Lower lobe of right lung (tissue), 2 donors: Measurements from ENCODE around the gene RALGPS1. TPM values are rescaled to one million over a fixed set of nuclear protein-coding genes. Genes with fewer than 3 reads are reported as not detected.

Experiments used
- ATAC-seq, 2 donors: fragments of 200-7000 bp; cut with Tn5 transposase; one replicate each; pipeline ENCODE4 v1.9.1; 2020 to 2022; ENCODE audit warnings: mild to moderate bottlenecking in 2 of 2, moderate library complexity in 2 of 2
- DNase-seq: peaks from one replicate; pipeline ENCODE4 v3.0.0-alpha.2; 2020
- H3K27ac ChIP-seq: fragments of 200-600 bp; one replicate; pipeline ENCODE4 v1.8.0; 2022
- H3K27me3 ChIP-seq: fragments of 200-600 bp; one replicate; pipeline ENCODE4 v1.8.0; 2022; ENCODE audit warnings: low read depth
- H3K36me3 ChIP-seq: fragments of 200-600 bp; one replicate; pipeline ENCODE4 v1.8.0; 2022; ENCODE audit warnings: mild to moderate bottlenecking
- H3K4me1 ChIP-seq: fragments of 200-600 bp; one replicate; pipeline ENCODE4 v1.8.0; 2022
- H3K4me3 ChIP-seq: fragments of 200-600 bp; one replicate; pipeline ENCODE4 v1.8.0; 2022; ENCODE audit warnings: mild to moderate bottlenecking
- H3K9me3 ChIP-seq: fragments of 200-600 bp; one replicate; pipeline ENCODE4 v1.8.0; 2022
- intact Hi-C: fragments of 100-400 bp; cut with DNase I; formaldehyde crosslinking; loops from one replicate; pipeline ENCODE4 v1.11.0; 2022
- total RNA-seq: library from RNA; stranded (reverse); fragmentation: NEBNext Ultra II Directional; extraction: Animal tissue kit (Norgen Biotek cat#: 25700); gene quantifications from one replicate; pipeline ENCODE4 v1.2.1, GENCODE V29; 2021
- TF ChIP-seq, protein P1 (sequence below): fragments of 200-600 bp; IDR thresholded peaks from one replicate; pipeline ENCODE4 v1.8.0; 2022; ENCODE audit warnings: antibody characterized with exemption, mild to moderate bottlenecking
- donor health status: DM: no; HTN: yes; CAD: no; lungs with severe emphysema.

RALGPS1 gene
- total RNA-seq, 1 donor from 2014 or later, result 17.6 TPM

DNA sequence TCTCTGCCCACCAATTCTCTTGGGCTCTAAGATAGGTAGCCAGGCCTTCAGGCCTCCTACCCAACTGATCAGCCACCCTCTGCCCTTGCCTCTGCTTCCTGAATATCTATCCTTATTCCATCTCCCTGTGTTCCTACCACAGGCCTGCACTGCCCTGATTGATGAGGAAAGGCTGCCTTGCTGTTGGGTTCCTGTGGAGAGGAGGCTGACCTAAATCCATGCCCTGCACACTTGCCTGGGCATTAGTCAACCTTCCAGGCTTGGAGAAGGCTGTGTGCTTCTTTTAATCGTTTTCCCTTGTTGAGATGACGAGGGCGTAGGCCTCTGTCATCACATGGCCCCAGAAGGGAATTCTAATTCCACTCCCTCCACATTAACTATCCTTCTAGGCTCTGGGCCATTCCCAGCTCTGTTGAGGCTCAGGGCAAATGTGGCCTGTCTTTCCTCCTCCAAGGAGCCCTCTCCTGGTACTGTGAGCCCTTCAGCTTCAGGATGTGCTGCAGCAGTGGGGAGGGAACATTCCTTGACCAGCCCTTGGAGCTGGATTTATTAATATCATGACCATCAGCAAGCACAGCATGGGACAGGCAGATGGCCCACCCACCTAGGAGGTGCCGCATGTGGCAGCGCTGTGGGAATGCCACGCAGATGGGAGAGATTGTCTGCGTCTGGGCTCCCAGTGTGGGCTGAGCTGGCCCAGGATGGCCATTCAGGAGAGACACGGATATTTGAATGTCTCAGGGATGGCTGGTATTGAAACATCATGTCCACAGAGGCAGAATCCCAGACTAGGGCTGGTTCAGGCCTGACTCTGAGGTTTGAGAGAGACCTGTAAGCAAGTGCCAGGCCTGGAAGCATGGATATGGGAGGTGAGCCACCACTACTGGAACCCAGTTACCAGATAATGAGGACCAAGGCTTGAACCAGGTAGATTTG lies 166.9 kb downstream of the RALGPS1 start:
- TF ChIP-seq, protein P1, sequence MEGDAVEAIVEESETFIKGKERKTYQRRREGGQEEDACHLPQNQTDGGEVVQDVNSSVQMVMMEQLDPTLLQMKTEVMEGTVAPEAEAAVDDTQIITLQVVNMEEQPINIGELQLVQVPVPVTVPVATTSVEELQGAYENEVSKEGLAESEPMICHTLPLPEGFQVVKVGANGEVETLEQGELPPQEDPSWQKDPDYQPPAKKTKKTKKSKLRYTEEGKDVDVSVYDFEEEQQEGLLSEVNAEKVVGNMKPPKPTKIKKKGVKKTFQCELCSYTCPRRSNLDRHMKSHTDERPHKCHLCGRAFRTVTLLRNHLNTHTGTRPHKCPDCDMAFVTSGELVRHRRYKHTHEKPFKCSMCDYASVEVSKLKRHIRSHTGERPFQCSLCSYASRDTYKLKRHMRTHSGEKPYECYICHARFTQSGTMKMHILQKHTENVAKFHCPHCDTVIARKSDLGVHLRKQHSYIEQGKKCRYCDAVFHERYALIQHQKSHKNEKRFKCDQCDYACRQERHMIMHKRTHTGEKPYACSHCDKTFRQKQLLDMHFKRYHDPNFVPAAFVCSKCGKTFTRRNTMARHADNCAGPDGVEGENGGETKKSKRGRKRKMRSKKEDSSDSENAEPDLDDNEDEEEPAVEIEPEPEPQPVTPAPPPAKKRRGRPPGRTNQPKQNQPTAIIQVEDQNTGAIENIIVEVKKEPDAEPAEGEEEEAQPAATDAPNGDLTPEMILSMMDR, result no peak
- Histone ChIP-seq H3K4me1 (peaks cover 15% of the 10 kb centered on the region), H3K36me3 (no peaks in the 10 kb centered on the region), H3K27ac (no peak overlapping the region), H3K4me3 (no peak overlapping the region), H3K27me3 (no peaks in the 10 kb centered on the region), H3K9me3 (no peaks in the 10 kb centered on the region)
- no peak for ATAC-seq
- DNase-seq, result no peak
- intact Hi-C loops, result no loop called here

DNA sequence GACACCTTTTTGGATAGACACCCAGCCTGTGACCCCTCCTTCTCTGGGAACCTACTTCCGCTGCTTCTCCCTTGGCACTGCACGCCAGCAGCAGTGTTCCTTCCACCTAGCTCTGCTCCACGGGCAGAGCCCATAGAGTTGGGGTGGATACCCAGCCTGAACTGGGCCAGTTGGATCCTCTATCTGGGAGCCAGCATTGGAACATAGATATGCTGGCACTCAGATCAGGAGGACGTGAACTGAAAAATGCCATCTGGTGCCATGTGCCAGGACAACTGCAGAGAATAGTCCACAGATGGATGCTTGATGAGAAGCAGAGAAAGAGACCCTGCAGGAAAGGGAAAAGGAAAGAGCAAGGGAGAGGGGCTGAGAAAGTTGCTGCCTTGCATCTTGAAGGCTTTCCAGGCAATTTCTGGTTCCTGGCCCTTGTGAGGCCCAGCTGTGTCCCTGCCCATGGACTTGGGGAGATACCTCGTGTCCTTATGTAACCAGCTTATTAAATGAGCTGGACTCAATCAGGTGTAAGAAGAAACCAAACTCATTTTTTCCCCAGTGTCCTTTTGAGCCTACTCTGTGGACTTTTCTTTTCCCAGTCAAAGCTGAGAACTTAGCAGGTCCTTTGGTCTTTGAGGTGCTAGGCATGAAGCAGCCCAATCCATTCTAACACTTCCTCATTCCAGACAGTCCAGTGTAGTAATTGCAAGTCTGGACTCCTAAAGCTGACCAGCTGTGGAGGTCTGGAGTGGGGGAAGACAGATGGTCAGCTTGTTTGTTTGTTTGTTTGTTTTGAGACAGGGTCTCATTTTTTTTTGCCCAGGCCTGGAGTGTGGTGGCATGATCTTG lies 168.8 kb downstream of the RALGPS1 start:
- H3K9me3 ChIP-seq, result no peaks in the 10 kb centered on the region
- H3K4me3 ChIP-seq, result no peak overlapping the region
- no peak overlapping the region for H3K27ac ChIP-seq
- intact Hi-C loops, result no loop called here
- H3K27me3 ChIP-seq, result no peaks in the 10 kb centered on the region
- H3K36me3 ChIP-seq, result peaks cover 10% of the 10 kb centered on the region
- TF ChIP-seq, protein P1, result no peak
- H3K4me1 ChIP-seq, result peaks cover 4% of the 10 kb centered on the region
- ATAC-seq, result peak; percentile 26 to 36
- no peak for DNase-seq

DNA sequence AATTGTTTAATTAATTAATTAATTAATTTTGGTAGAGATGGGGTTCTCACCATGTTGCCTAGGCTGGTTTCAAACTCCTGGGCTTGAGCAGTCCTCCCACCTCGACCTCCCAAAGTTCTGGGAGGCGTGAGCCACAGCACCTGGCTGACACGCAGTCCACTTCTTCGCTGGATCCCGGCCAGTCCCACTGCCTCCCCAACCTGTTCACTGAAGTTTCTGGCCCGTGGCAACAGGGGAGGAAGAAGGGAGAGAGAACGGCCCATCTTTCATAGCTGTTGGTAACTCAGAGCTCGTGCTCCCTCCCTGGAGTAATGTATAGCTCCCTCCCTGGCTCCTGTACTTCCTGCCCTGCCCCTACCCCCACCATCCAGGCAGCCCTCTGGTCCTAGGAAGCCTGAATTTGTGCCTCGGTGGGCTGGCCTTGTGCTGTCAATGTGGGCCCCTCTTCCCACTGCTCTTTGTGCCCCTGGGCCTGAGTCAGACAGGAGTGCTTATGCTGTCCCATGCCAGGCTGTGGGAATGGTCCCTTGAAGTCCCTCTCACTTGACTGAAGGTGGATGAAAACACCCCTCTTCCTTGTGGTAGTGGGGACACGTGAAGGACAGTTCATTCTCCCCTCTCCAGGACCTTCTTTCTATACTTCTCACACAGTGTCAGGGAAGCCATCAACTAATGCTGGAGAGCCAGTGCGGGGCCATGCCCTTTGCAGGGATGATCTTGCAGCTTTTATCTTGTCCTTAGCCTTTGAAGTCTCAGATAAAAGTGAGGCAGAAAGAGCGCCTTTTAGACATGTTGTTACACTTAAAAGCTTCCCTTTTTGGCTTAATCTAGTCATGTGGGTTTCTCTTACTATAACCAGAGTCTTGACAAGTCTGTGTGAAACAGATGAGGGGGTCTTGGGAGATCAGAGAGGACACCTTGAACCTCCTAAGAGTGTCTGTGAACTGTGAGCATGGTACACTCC lies 169.8 kb downstream of the RALGPS1 start:
- Histone ChIP-seq H3K4me3 (no peak overlapping the region), H3K9me3 (no peaks in the 10 kb centered on the region), H3K36me3 (peaks cover 16% of the 10 kb centered on the region), H3K27me3 (no peaks in the 10 kb centered on the region), H3K4me1 (peaks cover 4% of the 10 kb centered on the region), H3K27ac (no peak overlapping the region)
- ATAC-seq (no peak), DNase-seq (no peak)
- TF ChIP-seq, protein P1, result no peak
- intact Hi-C loops, result no loop called here

DNA sequence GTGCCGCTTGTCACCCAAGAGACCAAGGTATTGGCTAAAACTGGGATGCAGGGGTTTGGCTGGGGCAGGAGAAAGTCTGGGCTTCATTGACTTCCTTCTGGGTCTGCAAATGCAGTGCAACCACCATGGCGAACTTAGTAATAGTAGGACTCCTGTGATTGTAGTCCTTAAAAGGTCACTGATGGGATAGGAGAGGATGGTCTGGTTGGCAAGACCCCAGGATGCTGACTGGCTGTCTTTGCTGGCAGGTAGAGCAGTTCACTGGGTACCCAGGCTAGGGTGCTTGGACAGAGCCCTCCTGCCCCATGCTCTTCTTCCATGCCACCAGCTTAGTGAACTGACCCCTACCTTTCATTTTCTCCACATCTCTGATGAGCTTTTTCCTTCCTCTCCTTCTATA lies 170.6 kb downstream of the RALGPS1 start:
- H3K4me1 ChIP-seq, result peaks cover 4% of the 10 kb centered on the region
- H3K27me3 ChIP-seq, result no peaks in the 10 kb centered on the region
- intact Hi-C loops, result no loop called here
- H3K4me3 ChIP-seq, result no peak overlapping the region
- peaks cover 18% of the 10 kb centered on the region for H3K36me3 ChIP-seq
- ATAC-seq (no peak), DNase-seq (no peak)
- TF ChIP-seq, protein P1, result no peak
- H3K9me3 ChIP-seq, result no peaks in the 10 kb centered on the region
- H3K27ac ChIP-seq, result no peak overlapping the region

DNA sequence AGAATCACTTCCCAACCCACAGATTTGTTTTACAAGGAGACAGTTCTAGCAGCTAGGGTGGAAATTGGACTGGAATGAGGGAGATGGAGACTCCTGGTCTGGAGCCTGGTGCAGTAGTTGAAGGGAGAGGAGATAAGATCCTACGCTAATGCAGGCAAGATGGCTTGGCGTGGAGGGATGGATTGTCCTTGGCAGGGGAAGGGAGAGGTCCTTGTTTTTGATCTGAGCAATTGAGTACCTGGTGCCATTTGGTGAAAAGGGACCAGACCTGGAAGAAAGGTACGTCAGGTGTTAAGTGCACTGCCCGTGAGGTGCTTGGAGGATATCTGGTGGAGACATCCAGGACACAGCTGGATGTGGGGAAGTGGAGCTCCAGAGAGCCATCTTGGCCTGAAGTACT lies 172.2 kb downstream of the RALGPS1 start:
- no peaks in the 10 kb centered on the region for H3K27me3 ChIP-seq
- TF ChIP-seq, protein P1, result no peak
- no peak for ATAC-seq
- no peak overlapping the region for H3K27ac ChIP-seq
- H3K36me3 ChIP-seq, result peaks cover 32% of the 10 kb centered on the region
- no peak for DNase-seq
- H3K4me1 ChIP-seq, result peaks cover 4% of the 10 kb centered on the region
- intact Hi-C loops, result no loop called here
- H3K4me3 ChIP-seq, result no peak overlapping the region
- H3K9me3 ChIP-seq, result no peaks in the 10 kb centered on the region
